ENCODE measurements around the gene STEAP1B.

GRCh38 chr7:22417841-22418240 is 82.1 kb downstream of the STEAP1B start:
- TF ChIP-seq POLR2AphosphoS5 (IDR thresholded peaks at IDR 0.05; ENCODE audit: borderline replicate concordance, low read depth, low read length) (no peak), EZH2 (IDR thresholded peaks at IDR 0.05) (no peak), FOXP2 (optimal IDR thresholded peaks at IDR 0.05; ENCODE audit: control extremely low read depth, extremely low read length, insufficient read depth) (no peak)
